Measurements from ENCODE around the gene PKLR. TPM values are rescaled to one million over a fixed set of nuclear protein-coding genes. Genes with fewer than 3 reads are reported as not detected.

Gene PKLR
- total RNA-seq (2022) (not detected in 2 replicates), Bru-seq, nascent RNA (percentile 6 among the genes with signal in this experiment), BruChase-seq, experiment 1, labeled RNA remaining after a 2-hour chase (percentile 7 among the genes with signal in this experiment), BruChase-seq, experiment 2, labeled RNA remaining after a 6-hour chase (percentile 14 among the genes with signal in this experiment)
- long read RNA-seq: 0 reads

- H3K4me1 ChIP-seq: no peaks in the 10 kb centered on the region
- Mint-ChIP-seq H3K4me1 (ENCODE audit: low read depth, unreplicated experiment) (peaks cover 6% of the 10 kb centered on the region), H3K4me3 (ENCODE audit: unreplicated experiment) (no peak within 1 kb of the TSS), H3K27ac (ENCODE audit: unreplicated experiment) (no peak within 1 kb of the TSS), H3K27me3 (ENCODE audit: insufficient read depth, unreplicated experiment) (no peaks in the 10 kb centered on the region), H3K36me3 (ENCODE audit: insufficient read depth, unreplicated experiment) (no peaks in the 10 kb centered on the region), H3K9me3 (ENCODE audit: unreplicated experiment) (no peaks in the 10 kb centered on the region)
- no peaks in the 10 kb centered on the region for H3K36me3 ChIP-seq (ENCODE audit: control insufficient read depth, insufficient read depth, low read length)
- no peaks in the 10 kb centered on the region for H3K27me3 ChIP-seq (replicated peaks; ENCODE audit: control insufficient read depth, insufficient read depth, low read length)
- intact Hi-C loops (cut with micrococcal nuclease; ENCODE audit: unreplicated experiment): no loop called here
- ChIA-PET CTCF (no interaction called here), POLR2A (no interaction called here)
- no peak within 1 kb of the TSS for H3K4me3 ChIP-seq (ENCODE audit: low read depth, low read length)
- no TSS peak for BruUV-seq (replicated peaks)
- TF ChIP-seq CTCF (IDR thresholded peaks at IDR 0.05; ENCODE audit: insufficient read depth in 1 of 2, low read depth in 1 of 2, low read length in 1 of 2, severe bottlenecking in 1 of 2, unreplicated experiment in 1 of 2): no peak
- no peaks in the 10 kb centered on the region for H3K9me3 ChIP-seq
- no peak for DNase-seq
Observed at GRCh38 chr1:155301342-155301841, at the start of gene PKLR. PKLR (minus strand) TSS chr1:155301438; CDS start chr1:155301395, 43 bp downstream.

- Histone ChIP-seq H3K36me3 (ENCODE audit: control insufficient read depth, insufficient read depth, low read length) (peaks cover 1% of the 10 kb centered on the region), H3K9me3 (no peaks in the 10 kb centered on the region), H3K4me3 (ENCODE audit: low read depth, low read length) (no peak overlapping the region), H3K27me3 (replicated peaks; ENCODE audit: control insufficient read depth, insufficient read depth, low read length) (no peaks in the 10 kb centered on the region), H3K4me1 (no peaks in the 10 kb centered on the region)
- no peak for TF ChIP-seq CTCF (IDR thresholded peaks at IDR 0.05; ENCODE audit: insufficient read depth in 1 of 2, low read depth in 1 of 2, low read length in 1 of 2, severe bottlenecking in 1 of 2, unreplicated experiment in 1 of 2)
- CTCF ChIA-PET: no interaction called here
- POLR2A ChIA-PET: no interaction called here
- no peak overlapping the region for H3K27ac Mint-ChIP-seq (ENCODE audit: unreplicated experiment)
- H3K4me3 Mint-ChIP-seq (ENCODE audit: unreplicated experiment): no peak overlapping the region
- H3K36me3 Mint-ChIP-seq (ENCODE audit: insufficient read depth, unreplicated experiment): peaks cover 83% of the 10 kb centered on the region
- no peaks in the 10 kb centered on the region for H3K4me1 Mint-ChIP-seq (ENCODE audit: low read depth, unreplicated experiment)
- intact Hi-C loops (cut with micrococcal nuclease; ENCODE audit: unreplicated experiment): no loop called here
- BruUV-seq (replicated peaks): no TSS peak
- no peaks in the 10 kb centered on the region for H3K27me3 Mint-ChIP-seq (ENCODE audit: insufficient read depth, unreplicated experiment)
- no peak for DNase-seq
- no peaks in the 10 kb centered on the region for H3K9me3 Mint-ChIP-seq (ENCODE audit: unreplicated experiment)
Observed at GRCh38 chr1:155342842-155343241, 41.6 kb upstream of the PKLR start.

- TF ChIP-seq CTCF (IDR thresholded peaks at IDR 0.05; ENCODE audit: insufficient read depth in 1 of 2, low read depth in 1 of 2, low read length in 1 of 2, severe bottlenecking in 1 of 2, unreplicated experiment in 1 of 2): no peak
- no peak overlapping the region for H3K27ac Mint-ChIP-seq (ENCODE audit: unreplicated experiment)
Observed at GRCh38 chr1:155339515-155340097, 38.4 kb upstream of the PKLR start.

More at GRCh38 chr1:155339515-155340097, 38.4 kb upstream of the PKLR start:
- intact Hi-C loops (cut with micrococcal nuclease; ENCODE audit: unreplicated experiment): no loop called here
- no peak for DNase-seq
- Histone ChIP-seq H3K27me3 (replicated peaks; ENCODE audit: control insufficient read depth, insufficient read depth, low read length) (no peaks in the 10 kb centered on the region), H3K4me1 (no peaks in the 10 kb centered on the region), H3K4me3 (ENCODE audit: low read depth, low read length) (no peak overlapping the region), H3K9me3 (no peaks in the 10 kb centered on the region), H3K36me3 (ENCODE audit: control insufficient read depth, insufficient read depth, low read length) (peaks cover 3% of the 10 kb centered on the region)
- H3K4me1 Mint-ChIP-seq (ENCODE audit: low read depth, unreplicated experiment): no peaks in the 10 kb centered on the region
- no peaks in the 10 kb centered on the region for H3K27me3 Mint-ChIP-seq (ENCODE audit: insufficient read depth, unreplicated experiment)
- H3K9me3 Mint-ChIP-seq (ENCODE audit: unreplicated experiment): no peaks in the 10 kb centered on the region
- no TSS peak for BruUV-seq (replicated peaks)
- ChIA-PET POLR2A (no interaction called here), CTCF (interaction anchor here (1.0 to 1.3 kb wide), 2 partner anchors 84 to 89 kb away, joined by 3 to 4 read pairs; partner anchors contain the start of gene ENTREP3)
- no peak overlapping the region for H3K4me3 Mint-ChIP-seq (ENCODE audit: unreplicated experiment)
- peaks cover 62% of the 10 kb centered on the region for H3K36me3 Mint-ChIP-seq (ENCODE audit: insufficient read depth, unreplicated experiment)

Measured in Caco-2 (cell line).